Measurements from ENCODE around the gene ETF1. TPM values are rescaled to one million over a fixed set of nuclear protein-coding genes. Genes with fewer than 3 reads are reported as not detected.

The ETF1 gene
- total RNA-seq, 6 donors from 2014 or later: 22.0 to 147 (median 92.4) TPM

- 81 to 82% methylated on average over 8 to 11 of the region's 11 CpGs for WGBS, 2 donors
- no peaks in the 10 kb centered on the region for H3K27me3 ChIP-seq
- no peak overlapping the region for H3K4me3 ChIP-seq
- no peaks in the 10 kb centered on the region for H3K36me3 ChIP-seq
- ATAC-seq (ENCODE audit: low FRiP score in 2 of 2) (no peak), DNase-seq (peak in 1 of 2 donors; percentile 37)
- no peaks in the 10 kb centered on the region for H3K9me3 ChIP-seq
- TF ChIP-seq CTCF (IDR thresholded peaks at IDR 0.05): no peak
- no peak for TF ChIP-seq POLR2A (IDR thresholded peaks at IDR 0.05)
- no peak for TF ChIP-seq POLR2AphosphoS5 (IDR thresholded peaks at IDR 0.05)
- no peak for TF ChIP-seq EP300 (IDR thresholded peaks at IDR 0.05)
- no peak overlapping the region for H3K27ac ChIP-seq
- H3K4me1 ChIP-seq: peaks cover 18 to 30% (median 20%) of the 10 kb centered on the region in 4 donors
Observed at GRCh38 chr5:138461343-138462125, 81.5 kb downstream of the ETF1 start.

- WGBS, 2 donors: 88 to 91% methylated on average over 4 of the region's 4 CpGs
- H3K4me3 ChIP-seq: no peak overlapping the region
- no peaks in the 10 kb centered on the region for H3K9me3 ChIP-seq
- no peaks in the 10 kb centered on the region for H3K36me3 ChIP-seq
- ATAC-seq (ENCODE audit: low FRiP score in 2 of 2) (no peak), DNase-seq (no peak)
- no peaks in the 10 kb centered on the region for H3K27me3 ChIP-seq
- H3K27ac ChIP-seq: no peak overlapping the region
- TF ChIP-seq POLR2AphosphoS5 (IDR thresholded peaks at IDR 0.05): no peak
- TF ChIP-seq CTCF (IDR thresholded peaks at IDR 0.05): no peak
- no peak for TF ChIP-seq EP300 (IDR thresholded peaks at IDR 0.05)
- no peak for TF ChIP-seq POLR2A (IDR thresholded peaks at IDR 0.05)
- H3K4me1 ChIP-seq: peaks cover 8 to 19% (median 11%) of the 10 kb centered on the region in 4 donors
Observed at GRCh38 chr5:138460032-138460693, 82.9 kb downstream of the ETF1 start.

- TF ChIP-seq CTCF (IDR thresholded peaks at IDR 0.05) (no peak), EP300 (IDR thresholded peaks at IDR 0.05) (no peak)
- H3K4me3 ChIP-seq: no peak overlapping the region
- H3K9me3 ChIP-seq: no peaks in the 10 kb centered on the region
- DNase-seq: peak in 1 of 2 donors; percentile 60
- H3K27ac ChIP-seq: peak overlapping the region in 1 of 4 donors; percentile 39
- H3K27me3 ChIP-seq: no peaks in the 10 kb centered on the region
- H3K4me1 ChIP-seq: peaks cover 8 to 19% (median 11%) of the 10 kb centered on the region in 4 donors
- no peaks in the 10 kb centered on the region for H3K36me3 ChIP-seq
- no peak for ATAC-seq (ENCODE audit: low FRiP score in 2 of 2)
- 63 to 81% methylated on average over 7 to 11 of the region's 11 CpGs for WGBS, 2 donors
Observed at GRCh38 chr5:138459311-138459933, 83.6 kb downstream of the ETF1 start.

GRCh38 chr5:138458856-138459255 is 84.2 kb downstream of the ETF1 start:
- peaks cover 8 to 19% (median 11%) of the 10 kb centered on the region in 4 donors for H3K4me1 ChIP-seq
- DNase-seq: no peak
- TF ChIP-seq EP300 (IDR thresholded peaks at IDR 0.05) (no peak), CTCF (IDR thresholded peaks at IDR 0.05) (no peak), POLR2A (IDR thresholded peaks at IDR 0.05) (no peak), POLR2AphosphoS5 (IDR thresholded peaks at IDR 0.05) (no peak)
- WGBS, 2 donors: 83 to 86% methylated on average over 9 of the region's 9 CpGs
- H3K36me3 ChIP-seq: no peaks in the 10 kb centered on the region
- peak overlapping the region in 2 of 4 donors; percentile 8 to 39 for H3K27ac ChIP-seq
- no peak overlapping the region for H3K4me3 ChIP-seq
- no peaks in the 10 kb centered on the region for H3K9me3 ChIP-seq
- ATAC-seq (ENCODE audit: low FRiP score in 2 of 2): no peak
- no peaks in the 10 kb centered on the region for H3K27me3 ChIP-seq
